ENCODE data around the gene KRT6A.

The KRT6A gene

DNA sequence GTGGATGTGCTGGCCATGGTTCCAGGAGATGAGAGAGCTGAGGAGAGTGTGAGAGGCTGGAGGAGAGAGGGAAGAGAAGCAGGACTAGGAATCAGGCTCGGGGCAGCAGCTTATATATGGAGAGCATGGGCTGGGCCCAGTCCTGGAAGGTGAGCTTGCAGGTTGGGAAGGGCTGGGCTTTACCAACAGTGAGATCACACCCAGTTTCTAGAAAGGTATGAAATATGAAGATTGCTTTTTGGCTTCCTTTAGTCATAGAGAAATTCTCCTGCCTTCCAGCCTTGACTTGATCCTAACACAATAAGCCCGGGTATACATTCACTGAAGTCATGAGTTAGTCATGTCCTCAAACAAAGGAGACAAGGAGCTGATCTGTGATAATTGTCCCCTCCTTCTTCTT is at the start of gene KRT6A:
TSS of gene KRT6A (minus strand) at position 86 of the 400 bp plus-strand sequence. CDS start at position 17, 69 bp downstream.
- no peak for DNase-seq

DNA sequence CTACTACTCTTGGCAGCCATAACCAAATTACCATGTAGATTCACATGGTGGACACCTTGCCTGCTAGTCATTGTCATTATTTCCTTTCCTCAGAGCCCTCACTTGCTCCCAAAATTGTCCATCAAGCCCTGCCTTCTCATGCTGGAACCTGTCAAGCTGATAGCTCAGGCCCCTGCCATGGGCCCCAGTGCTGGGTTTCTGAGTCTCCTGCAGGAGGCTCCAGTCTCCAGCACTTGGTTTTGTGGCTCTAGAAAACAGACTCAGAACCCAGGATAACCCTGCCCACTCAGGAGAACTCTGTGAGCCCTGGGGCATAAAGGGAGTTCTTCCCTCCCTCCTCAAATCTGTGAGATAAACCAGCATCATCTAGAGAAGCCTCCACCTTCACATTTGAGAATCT is 49.1 kb upstream of the KRT6A start:
- DNase-seq, result no peak

DNA sequence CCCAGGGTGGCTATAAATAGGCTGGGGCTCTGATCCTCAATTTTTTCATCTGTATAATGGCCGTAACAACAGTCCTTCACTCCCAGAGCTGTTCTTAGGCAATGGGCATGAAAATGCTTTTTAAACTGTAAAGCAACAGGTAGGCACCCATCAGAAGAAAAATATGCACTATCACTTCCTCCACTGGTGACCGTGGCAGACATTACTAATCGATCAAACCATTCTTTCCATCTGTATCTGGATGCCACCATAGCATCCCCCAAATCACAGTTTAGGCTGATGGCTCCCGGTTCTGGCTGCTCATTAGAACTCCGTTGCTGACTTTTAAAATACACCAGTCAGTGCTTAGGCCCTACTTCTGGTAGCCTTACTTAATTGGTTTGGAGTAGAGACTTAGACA is 48.7 kb upstream of the KRT6A start:
- DNase-seq, result no peak

DNA sequence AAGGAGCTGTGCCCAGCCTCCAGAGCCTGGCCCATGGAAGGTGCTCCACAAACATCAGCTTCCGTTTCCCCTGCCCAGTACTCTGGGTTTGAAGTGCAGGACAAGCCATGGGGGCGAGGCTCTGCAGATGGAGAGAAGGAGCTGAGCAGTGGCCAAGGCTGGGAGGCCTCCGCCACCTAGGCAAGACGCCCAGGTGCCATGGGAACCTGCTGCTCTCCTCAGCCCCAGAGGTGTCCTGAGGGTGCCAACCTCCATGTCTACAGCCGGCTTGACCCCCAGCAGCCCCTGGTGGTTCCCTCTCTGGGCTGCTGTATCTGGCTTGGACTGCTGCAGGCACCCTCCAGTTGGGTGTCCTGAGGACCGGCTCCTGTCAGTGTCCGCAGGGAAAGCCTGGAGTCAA is 47.5 kb upstream of the KRT6A start:
- DNase-seq, result no peak

DNA sequence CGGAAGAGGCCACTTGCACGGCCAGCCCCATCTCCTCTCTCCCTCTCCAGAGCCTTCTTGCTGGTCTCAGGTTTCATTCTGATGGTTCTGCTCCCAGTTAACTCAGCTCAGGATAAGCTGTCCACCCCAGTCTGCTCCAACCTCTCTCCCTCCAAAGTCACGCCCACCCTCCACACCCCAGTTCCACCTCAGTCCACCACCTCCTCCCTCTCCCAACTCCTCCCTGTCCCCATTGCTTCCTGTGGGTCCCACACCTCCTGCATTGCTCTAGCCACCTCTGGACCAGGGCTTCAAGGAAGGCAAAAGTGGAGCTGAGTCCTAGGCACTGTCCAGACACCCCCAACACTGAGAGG is 46.7 kb upstream of the KRT6A start:
- DNase-seq, result no peak

DNA sequence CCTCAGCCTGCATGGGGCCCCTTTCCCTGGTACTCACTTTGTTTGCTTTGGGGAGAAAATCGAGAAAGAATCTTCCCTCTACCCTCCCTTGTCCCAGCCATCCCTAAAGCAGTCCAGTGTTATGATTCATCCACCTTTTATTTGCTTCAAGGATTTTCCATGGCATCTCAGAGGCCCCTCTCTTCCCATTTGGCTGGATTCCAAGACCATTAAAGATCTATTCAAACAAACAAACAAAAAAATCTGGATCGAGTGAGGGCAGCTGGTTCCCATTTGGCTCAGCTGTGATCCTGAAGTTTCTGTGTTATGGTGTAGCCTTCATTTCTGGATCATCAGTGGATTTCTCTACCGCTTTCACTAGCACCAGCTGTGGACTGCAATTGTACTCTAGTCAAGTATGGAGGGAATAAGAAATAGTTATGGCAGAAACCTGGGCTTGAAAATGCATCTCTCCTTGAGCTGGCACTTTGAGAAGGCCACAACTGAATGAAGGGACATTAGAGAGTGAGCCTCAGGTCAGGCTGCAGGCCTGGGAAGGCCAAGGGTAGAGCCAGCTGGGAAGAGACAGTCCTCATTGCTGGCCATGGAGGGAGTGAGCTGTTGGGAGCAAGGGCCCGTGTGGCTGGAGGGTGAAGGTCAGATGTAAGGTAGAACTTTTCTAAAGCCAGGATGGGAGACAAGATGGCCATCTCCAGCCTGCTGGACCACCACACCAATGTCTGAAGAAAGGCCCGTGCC is 46.2 kb upstream of the KRT6A start:
- DNase-seq, result peak; percentile 58

DNA sequence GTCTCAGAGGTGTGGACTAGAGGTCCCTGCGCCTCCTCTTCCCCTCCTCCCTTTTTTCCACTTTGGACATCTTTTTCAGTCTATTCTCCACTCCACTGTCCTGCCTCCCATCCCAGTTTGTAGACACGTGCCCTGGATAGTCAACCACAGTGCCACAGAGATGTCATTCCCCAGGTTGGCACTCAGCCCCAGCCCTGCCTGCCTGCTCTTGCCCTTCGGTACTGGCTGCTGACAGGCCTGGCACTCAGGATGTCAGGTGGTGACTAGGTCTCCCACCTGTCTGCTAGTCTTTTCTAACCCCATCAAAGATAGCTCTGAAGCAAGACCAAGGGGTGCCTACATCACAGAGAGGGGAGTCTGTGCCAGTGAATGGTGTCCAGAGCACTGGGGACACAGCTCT is 44.0 kb upstream of the KRT6A start:
- no peak for DNase-seq

DNA sequence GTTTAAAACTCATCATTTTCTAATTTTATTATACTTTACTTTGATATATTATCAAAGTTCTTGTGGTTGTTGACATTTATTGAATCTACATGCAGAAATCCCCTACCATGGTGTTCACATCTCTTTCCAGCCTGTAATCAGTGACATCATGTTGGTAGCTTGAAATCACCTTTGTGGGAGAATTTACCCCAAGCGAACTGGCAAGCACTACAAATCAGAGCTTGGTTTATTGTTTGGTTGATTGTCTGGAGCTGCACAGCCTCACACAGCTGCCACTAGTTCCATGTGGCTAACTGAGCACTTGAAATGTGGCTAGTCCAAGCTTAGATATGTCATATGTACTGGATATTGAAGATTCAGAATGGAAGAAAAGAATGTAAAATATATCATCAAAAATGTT is 42.5 kb upstream of the KRT6A start:
- DNase-seq, result no peak

DNA sequence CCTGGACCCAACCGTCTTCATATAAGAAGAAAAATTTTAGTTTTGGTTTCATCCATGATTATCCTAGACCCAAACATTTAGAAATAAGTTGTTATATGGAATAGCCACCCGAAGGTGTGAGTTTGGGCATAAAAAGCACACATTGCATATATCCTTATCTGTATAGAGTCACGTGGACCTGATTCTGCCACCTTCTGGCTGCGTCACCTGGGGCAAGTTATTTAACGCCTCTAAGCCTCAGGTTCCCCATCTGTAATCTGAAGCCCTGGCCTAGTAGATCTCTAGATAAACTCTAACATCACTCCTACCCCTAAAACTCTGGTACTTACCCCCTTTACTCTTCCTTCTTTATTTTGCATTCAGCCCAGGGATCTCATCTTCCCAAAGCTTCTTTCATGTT is 41.4 kb upstream of the KRT6A start:
- DNase-seq, result no peak

DNA sequence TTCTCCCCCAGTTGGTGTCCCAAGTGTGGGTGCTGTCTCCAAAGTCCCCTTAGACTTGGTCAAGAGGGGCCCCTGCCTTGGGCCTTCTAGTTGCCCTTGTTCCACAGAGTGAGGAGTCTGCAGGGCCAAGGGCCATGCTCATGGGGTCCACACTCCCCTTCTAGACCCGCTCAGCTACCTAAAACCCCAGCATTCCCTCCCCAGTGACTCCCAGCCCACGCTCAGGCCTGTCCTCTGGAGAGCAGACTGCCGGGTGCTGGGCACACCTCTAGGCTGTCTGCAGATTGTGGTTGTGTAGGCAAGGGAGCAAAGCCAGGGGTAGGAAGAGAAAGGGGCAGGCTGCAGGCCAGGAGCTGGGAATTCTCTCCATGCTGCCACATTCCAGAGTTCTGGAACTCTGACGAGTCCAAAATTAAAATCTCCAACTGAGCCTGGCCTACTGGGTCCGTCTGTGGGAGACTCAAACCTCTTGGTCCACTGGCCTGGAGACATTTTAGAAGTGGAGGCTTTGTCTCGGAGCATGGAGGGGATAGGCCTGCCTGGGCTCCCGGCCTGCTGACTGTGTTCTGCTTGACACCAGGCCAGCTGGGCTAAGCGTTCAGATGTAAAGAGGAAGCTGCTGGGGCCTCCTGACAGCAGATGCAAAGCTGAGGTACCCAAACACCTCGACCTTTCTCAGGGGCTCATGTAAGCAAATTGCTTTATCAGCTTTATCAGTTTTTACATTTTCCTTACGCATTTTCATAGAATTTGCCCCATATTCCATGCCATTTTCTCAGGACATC is 40.8 kb upstream of the KRT6A start:
- DNase-seq, result no peak

DNA sequence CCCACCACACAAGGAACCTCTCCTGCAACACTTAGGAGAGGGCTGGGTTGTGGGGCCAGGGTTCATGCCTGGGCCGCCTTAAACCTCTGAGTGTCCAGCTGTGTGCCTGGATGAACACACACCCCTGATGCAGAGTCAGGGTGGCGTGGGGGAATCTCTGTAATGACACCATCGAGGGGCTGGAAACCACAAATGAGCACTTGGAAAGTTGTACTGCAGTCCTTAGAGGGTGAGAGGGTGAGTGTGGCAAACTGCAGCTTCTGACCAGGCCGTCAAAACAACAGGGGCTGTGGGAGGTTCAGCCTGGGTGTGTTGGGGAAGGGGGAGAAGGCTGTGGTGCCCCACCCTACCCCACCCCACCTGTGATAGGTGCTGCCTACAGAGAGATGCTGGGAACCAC is 39.6 kb upstream of the KRT6A start:
- no peak for DNase-seq

DNA sequence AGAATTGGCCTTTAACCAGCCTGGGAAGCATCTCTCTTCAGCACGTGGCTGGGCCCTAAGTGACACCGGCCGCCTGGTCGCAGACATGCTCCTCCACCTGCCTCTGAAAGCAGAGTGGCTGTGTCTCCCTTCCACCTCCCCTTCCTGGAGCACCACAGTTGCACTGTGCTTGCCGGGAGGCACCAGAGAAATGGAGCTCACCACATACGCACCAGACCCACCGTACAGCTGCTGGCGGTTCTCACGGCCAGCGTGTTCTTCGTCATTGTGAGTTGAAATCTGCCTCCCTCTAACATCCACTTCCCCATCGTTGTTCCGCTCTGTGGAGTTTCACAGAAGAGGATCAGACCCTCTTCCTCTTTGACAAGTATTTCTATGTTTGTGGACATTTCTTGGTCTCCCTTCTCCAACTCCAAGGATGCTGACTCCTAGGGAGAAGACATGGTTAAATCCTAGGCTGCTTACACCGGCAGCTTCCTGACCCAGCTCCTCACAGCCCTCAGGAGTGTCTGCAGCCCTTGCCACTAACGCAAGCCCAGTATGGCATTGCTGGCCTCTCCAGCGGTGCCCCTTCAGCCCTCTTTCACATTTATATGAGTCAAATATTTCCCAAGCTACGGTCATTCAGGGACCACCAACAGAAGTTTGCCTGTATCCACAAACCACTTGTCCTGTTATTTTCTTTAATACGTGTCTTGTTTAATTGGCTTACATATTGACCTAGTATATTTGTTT is 38.7 kb upstream of the KRT6A start:
- DNase-seq, result no peak

DNA sequence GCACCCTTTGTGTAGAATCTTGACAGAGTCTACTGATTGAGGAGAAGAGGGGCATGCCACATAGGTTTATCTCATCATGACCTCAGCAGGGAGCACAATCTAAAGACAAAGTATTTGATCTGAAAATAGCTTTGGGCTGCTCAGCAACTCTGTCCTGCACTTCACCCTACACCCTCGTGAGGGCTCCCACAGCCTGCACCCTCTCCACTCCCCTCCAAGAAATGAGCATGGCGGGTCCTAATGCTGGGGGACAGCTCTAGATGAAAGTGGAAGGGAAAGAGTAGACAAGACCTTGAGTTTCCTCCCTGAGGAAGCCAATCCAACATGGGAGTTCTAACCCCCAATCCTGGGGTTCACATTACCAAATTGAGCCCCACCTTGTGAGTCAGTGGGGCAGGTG is 37.8 kb upstream of the KRT6A start:
- DNase-seq, result no peak

DNA sequence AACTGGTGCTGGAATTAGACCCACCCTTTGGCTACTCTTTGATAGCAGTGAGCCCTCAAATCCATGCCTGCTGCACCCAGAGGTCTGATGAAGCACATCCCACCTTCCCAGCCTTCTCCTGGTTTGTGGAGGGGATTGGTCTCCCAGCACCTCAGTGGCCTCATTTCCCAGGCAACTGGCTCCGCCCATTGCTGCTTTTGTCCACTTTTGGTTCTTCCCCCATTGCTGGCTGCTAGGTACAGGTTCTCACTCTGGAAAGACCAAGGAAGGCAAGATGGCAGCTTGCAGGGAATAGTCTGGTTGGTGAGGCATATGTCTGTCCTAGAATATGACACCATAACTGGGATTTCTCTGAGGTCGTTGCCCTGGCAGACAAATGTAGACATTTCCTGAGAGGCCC is 37.3 kb upstream of the KRT6A start:
- DNase-seq, result no peak

DNA sequence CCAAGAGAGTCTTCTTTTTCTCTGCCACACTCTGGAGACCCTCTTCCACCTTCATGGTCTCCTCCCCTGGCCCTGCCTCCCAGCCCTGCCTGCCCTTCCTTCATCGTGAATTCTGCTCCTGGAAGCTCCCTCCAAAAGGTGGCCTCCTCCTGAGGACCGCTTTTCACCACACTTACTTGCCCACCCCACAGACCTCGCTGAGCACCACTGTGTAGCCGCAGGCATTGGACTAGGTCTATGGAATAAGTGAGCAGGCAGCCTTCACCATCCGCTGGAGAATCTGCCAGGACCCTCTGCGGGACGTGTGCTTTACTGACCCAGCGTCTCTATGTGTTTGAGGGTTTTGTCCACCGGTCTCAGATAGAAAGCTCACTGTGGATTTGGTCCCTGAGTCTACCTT is 36.8 kb upstream of the KRT6A start:
- DNase-seq, result no peak

DNA sequence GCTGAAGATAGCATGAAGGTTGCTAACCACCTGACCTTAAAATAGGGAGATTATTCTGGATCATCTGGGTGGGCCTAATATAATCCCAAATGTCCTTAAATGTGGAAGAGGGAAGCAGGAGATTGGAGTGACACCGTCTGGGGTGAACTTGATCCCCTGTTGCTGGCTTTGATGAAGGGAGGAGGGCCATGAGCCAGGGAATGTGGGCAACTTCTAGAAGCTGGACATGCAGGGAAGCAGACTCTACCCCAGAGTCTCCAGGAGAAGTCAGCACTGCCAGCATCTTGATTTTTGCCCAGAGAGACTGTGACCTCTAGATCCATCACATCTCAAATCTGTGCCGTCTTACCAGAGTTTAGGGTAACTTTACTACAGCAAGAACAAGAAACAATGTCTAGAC is 36.4 kb upstream of the KRT6A start:
- no peak for DNase-seq

DNA sequence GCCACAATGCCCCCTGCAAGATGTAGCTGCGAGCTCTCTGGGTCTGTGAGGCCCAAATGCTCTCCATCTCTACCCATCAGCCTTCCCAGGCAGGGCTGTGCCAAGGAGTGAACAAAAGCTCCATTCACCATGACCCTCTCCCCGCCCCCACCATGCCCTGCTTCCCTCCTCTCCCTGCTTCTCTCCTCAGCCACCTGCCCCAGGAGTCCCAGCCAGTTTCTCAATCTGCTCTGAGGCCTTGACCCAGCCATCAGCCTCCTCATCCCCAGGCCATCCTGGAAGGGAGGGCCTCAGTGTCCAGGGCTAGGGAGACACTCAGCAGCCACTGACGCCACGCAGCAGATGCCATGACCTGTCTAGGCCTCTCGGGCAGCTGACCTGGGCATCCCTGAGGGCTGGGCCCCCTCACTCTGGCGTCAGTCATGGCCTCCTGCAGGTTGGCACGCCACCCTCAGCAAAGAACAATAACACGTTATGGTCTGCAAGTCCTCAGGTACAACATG is 35.6 kb upstream of the KRT6A start:
- DNase-seq, result no peak

DNA sequence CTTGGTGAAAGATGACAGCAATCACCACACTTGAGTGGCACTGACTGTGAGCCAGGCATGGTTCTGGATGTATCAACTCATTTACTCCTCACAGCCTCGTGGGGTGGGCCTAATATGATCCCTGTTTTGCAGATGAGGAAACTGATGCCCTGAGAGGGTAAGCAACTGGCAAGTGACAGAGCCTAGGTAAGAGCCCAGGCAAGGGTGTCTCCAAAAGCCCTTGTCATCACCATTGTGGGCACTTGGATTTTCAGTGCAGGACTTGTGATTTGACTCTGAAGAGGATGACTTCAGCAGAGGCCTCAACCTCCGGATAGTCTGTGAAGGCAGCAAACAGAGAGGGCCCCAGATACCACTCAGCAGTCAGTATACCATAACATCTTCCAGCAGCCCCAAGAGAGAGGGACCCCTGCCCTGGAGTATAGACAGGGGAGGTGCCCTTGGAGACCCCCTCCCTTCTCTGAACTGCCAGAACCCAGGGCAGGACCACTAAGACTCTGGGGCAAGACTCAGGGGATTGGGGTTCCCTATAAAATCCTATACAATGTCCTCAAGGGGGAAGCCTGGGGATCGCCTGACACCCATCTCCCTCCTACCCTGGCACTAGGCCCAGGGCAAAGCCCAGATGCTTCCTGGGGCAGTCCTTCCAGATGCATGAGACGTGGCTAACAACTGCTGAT is 34.2 kb upstream of the KRT6A start:
- DNase-seq, result no peak

DNA sequence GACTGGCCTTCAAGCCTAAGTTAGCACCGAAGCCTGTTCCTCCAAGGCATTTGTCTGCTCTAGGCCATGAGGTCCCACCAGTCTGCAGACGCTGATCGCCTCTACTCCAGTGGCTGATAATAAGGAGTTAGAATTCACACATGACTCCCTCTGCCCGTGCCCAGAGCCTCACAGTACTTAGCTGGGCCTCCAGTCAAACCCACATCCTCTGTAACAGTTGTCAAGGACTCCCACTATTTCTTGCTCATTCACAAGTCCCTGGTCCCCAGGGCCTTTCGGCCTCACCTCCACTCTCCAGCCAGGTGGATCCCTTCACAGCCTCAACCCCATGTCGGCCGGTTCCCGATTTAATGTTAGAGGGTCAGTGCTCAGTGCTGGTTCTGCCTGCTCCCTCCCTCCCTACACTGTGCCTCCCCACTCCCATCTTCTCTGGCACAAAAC is 33.5 kb upstream of the KRT6A start:
- no peak for DNase-seq

DNA sequence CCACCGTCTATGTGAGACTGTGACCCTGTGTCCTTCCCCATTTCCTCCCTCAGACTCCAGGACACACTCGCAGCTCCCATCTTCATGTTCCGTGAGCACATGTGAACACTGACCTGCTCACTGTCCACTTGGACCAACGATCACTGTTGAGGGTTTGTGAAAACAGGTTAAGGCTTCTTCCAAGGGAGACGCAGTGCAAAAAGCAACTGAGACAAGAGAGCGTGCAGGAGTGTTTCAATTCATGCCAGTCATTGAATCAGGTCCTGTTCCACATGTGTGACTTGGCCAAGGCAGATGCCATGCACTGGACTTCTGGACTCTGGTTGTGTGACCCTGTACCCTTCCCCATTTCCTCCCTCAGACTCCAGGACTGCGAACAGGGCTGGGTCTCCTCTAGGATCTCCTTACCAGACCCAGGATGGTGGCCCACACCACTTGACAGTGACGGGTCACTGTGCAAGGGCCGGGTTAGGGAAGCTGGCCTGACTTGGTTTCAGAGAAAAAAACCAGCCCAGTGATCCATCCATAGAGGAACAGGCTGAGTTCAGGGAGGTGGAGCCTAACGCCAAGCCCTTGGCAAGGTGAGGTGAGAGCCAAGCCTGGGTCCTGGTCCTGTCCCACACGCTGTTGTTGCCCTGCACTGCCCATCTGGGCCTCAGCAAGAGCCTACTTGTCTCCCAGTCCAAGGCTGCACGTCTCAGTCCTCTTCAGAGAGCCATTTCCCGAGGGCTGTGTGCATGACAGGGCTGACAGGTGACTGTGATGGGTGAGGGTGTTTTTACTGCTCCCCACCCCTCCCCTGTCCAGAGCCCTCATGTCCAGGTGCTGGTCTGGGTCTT is 32.8 kb upstream of the KRT6A start:
- no peak for DNase-seq

DNA sequence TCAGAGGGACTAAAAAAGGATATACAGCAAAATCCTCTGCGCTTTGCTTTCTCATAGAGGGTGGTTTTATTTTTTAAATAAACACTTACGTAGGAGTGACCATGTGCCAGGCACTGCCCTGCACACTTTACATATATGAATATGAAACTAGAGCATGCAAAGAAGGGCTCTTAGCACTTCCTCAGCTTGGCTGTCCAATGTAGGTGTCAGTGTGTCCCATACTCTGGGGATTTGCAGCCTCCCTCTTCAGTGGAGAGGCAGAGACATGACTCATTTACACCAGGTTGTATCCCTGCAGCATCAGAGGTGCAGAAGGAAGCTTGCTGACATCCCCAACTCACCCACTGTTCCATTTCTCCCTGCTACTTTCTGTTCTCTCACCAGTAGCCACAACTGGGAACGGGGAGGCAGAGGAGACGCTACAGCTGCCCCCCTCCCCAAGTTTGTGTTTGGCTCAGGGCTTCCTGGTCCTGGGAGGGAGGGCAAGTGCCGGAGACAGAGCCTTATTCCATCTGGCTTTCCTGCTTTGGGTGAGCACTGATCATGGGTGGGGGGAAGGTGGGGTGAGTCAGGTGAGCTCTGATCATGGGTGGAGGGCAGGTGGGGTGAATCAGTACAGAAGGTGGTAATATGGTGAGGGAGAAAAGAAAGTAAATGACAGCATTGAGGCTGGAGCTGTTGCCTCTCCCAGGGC is 32.0 kb upstream of the KRT6A start:
- no peak for DNase-seq

Data from NCI-H146 (cell line).